Measurements from ENCODE around the gene GCLC. TPM values are rescaled to one million over a fixed set of nuclear protein-coding genes. Genes with fewer than 3 reads are reported as not detected.

Gene GCLC
- total and polyA plus RNA-seq, 9 of the 15 experiments (the other 6 are each of a cell fraction or from before 2014, with no cell fraction given) = 3.9 to 20.0 (median 9.4) TPM

DNA sequence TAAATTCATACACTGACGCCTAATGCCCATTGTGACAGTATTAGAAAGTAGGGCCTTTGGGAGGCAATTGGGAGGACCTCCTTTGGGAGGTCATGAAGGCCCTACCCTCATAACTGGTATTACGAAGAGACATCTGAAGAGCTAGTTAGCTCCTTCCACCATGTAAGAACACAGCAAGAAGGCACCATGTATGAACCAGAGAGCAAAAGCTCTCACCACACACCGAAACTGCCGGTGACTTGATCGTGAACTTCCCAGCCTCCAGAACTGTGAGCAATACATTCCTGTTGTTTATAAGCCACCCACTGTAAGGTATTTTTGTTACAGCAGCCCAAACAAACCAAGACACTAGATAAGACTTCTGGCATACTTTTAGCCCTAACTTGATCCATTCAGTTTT, 41.8 kb downstream of the GCLC start:
- Histone ChIP-seq H3K36me3 (ENCODE audit: control insufficient read depth, insufficient read depth, low read length) (peaks cover 7% of the 10 kb centered on the region; the same call in 1 of the 3 replicates), H3K9me3 (replicated peaks; ENCODE audit: control insufficient read depth, insufficient read depth, low read depth, low read length) (no peaks in the 10 kb centered on the region), H3K4me2 (ENCODE audit: insufficient read depth, low read length) (no peak overlapping the region), H3K79me2 (ENCODE audit: control insufficient read depth, insufficient read depth, low read length) (no peaks in the 10 kb centered on the region), H3K9me1 (ENCODE audit: control insufficient read depth, insufficient read depth, low read length) (no peaks in the 10 kb centered on the region), H3K27me3 (ENCODE audit: control insufficient read depth in 2 of 2, insufficient read depth in 2 of 2, low read length in 2 of 2) (no peaks in the 10 kb centered on the region), H3K9ac (ENCODE audit: insufficient read depth in 1 of 2, low read depth in 2 of 2, low read length in 2 of 2) (no peak overlapping the region), H3K4me3 (no peak overlapping the region), H2AFZ (ENCODE audit: low read depth, low read length) (no peak overlapping the region), H4K20me1 (replicated peaks; ENCODE audit: control insufficient read depth, insufficient read depth, low read length) (no peaks in the 10 kb centered on the region), H3K4me1 (replicated peaks in 1 of 2; ENCODE audit: control insufficient read depth in 2 of 2, insufficient read depth in 2 of 2, low read length in 2 of 2) (no peaks in the 10 kb centered on the region), H3K27ac (ENCODE audit: extremely low read depth, low read depth, low read length) (no peak overlapping the region)
- WGBS (ENCODE audit: insufficient coverage, low coverage, missing lambda C conversion rate) = 92% methylated on average over 5 of the region's 5 CpGs
- BruUV-seq (replicated peaks) = no TSS peak
- DNase-seq (ENCODE audit: extremely low read depth in 1 of 4, low spot score in 3 of 4) (no peak), ATAC-seq (no peak), FAIRE-seq (no peak)
- ChIA-PET POLR2A (interaction anchor here (0.6 kb wide), 1 partner anchor 36 kb away, joined by 4 read pairs; no protein-coding TSS in a partner anchor), CTCF (ENCODE audit: low intra/inter-chr PET ratio) (no interaction called here)
- no peak for TF ChIP-seq HOXB6 (CRISPR knock-in tag; IDR thresholded peaks at IDR 0.05; ENCODE audit: borderline replicate concordance)
- TF ChIP-seq FOXJ3 (CRISPR knock-in tag; IDR thresholded peaks at IDR 0.05) = no peak
- no peak for TF ChIP-seq ZNF79 (CRISPR knock-in tag; IDR thresholded peaks at IDR 0.05; ENCODE audit: low read depth)
- TF ChIP-seq, protein P1, sequence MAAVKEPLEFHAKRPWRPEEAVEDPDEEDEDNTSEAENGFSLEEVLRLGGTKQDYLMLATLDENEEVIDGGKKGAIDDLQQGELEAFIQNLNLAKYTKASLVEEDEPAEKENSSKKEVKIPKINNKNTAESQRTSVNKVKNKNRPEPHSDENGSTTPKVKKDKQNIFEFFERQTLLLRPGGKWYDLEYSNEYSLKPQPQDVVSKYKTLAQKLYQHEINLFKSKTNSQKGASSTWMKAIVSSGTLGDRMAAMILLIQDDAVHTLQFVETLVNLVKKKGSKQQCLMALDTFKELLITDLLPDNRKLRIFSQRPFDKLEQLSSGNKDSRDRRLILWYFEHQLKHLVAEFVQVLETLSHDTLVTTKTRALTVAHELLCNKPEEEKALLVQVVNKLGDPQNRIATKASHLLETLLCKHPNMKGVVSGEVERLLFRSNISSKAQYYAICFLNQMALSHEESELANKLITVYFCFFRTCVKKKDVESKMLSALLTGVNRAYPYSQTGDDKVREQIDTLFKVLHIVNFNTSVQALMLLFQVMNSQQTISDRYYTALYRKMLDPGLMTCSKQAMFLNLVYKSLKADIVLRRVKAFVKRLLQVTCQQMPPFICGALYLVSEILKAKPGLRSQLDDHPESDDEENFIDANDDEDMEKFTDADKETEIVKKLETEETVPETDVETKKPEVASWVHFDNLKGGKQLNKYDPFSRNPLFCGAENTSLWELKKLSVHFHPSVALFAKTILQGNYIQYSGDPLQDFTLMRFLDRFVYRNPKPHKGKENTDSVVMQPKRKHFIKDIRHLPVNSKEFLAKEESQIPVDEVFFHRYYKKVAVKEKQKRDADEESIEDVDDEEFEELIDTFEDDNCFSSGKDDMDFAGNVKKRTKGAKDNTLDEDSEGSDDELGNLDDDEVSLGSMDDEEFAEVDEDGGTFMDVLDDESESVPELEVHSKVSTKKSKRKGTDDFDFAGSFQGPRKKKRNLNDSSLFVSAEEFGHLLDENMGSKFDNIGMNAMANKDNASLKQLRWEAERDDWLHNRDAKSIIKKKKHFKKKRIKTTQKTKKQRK (IDR thresholded peaks at IDR 0.05; ENCODE audit: borderline replicate concordance, low read depth, low read length) = no peak
- no peak for TF ChIP-seq ZNF764 (CRISPR knock-in tag; IDR thresholded peaks at IDR 0.05; ENCODE audit: low read depth)
- no peak for TF ChIP-seq RBM22 (IDR thresholded peaks at IDR 0.05; ENCODE audit: low read depth, low read length, poor library complexity, severe bottlenecking)
- TF ChIP-seq SRSF9 (IDR thresholded peaks at IDR 0.05; ENCODE audit: borderline replicate concordance, low read depth, low read length) = no peak
- TF ChIP-seq TEAD4 (IDR thresholded peaks at IDR 0.05; ENCODE audit: low read length) = no peak
- TF ChIP-seq TEAD4 (CRISPR knock-in tag; IDR thresholded peaks at IDR 0.05; ENCODE audit: borderline replicate concordance) = no peak
- no peak for TF ChIP-seq SMAD4 (CRISPR knock-in tag; conservative IDR thresholded peaks at IDR 0.05)
- TF ChIP-seq NFRKB (IDR thresholded peaks at IDR 0.05; ENCODE audit: low read depth) = no peak
- TF ChIP-seq ASH1L (IDR thresholded peaks at IDR 0.05; ENCODE audit: borderline replicate concordance, low read depth, partially characterized antibody) = no peak
- TF ChIP-seq CBFA2T3 (IDR thresholded peaks at IDR 0.05) = no peak
- in situ Hi-C loops (cut with MboI) (no loop called here), intact Hi-C loops (cut with micrococcal nuclease) (no loop called here)

All from K562 (cell line).